CMK (cell line): ENCODE measurements around the gene NOD2.
A peak's percentile ranks its signal among the peaks of the same experiment; 100 is the strongest.

ENCODE experiments used
- DNase-seq: peaks from one replicate; pipeline ENCODE4 v3.0.0-alpha.2; 2010; ENCODE audit warnings: low read depth

NOD2 gene

DNA sequence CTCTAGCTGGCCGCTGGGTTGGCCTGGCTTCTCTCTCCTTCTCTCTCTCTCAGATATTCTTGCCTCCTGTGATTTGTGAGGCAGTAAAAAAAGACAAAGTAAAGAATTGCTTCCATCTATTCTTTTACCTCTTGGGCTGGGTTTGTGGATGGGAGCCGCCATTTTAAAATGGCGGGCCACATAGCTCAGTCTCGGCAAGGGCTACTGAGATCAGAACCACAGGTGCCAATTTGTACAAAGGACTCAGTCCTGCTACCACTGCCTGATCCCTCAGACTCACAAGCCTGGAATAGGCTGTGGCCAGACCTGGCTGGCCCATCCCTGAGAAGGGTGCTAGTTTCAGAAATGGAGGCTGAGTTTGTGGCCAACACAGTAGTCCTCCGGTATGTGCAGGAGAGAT lies 24.1 kb downstream of the NOD2 start:
- no peak for DNase-seq

DNA sequence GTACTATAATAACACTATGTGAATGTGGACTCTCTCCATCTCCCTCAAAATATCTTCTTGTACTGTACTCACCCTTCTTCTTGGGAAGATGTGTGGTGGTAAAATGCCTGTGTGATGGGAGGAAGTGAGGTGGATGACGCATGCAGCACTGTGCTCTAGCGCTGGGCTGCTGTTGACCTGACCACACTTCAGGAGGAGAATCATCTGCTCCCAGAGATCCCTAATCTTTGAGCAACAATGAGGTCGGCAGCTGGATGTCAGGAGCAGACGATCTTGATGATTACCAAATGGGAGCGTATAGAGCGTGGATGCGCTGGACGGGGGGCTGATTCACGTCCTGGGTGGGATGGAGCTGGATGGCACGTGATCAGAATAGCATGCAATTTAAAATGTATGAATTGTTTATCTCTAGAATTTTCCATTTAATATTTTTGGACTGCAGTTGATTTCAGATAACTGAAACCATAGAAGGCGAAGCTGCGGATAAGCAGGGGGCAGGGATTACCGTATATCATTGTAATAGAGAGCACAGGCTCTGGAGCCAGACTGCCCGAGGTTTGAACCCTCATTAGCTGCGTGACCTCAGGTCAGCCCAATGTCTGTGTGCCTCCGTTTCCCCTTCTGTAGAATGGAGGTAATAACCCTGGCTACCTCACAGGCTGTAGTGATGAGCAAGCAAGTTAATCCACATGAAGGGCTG lies 24.8 kb downstream of the NOD2 start:
- no peak for DNase-seq

DNA sequence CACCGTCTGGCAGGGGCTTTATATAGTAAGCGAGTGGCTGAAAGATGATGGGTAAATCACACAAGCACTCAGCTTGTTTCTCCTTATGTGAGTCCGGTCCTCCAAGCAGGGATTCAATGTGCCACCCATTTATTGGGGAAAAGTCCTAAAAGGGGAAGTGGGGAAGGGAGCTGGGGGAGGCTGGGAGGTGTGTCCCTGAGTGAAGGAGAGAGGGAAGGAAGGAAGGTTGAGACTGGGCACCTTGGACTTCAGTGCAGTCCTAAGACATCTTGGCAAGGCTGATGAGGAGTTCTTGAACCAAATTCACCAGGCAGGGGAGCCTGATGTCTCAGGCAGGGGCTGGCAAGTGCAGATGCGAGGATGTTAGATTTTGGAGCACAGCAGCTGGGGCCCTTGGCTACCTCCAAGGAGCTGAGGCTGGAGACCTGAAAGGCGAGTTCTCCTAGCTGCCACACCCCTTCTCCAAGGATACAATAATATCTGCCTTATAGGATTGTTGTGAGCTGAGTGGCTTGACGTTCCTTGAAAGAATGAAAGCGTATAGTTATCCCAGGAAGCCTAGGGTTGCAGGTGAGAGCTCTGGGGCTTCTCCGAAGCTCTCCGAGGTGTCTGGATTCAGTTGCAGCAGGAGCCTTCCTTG lies 25.5 kb downstream of the NOD2 start:
- DNase-seq: no peak

DNA sequence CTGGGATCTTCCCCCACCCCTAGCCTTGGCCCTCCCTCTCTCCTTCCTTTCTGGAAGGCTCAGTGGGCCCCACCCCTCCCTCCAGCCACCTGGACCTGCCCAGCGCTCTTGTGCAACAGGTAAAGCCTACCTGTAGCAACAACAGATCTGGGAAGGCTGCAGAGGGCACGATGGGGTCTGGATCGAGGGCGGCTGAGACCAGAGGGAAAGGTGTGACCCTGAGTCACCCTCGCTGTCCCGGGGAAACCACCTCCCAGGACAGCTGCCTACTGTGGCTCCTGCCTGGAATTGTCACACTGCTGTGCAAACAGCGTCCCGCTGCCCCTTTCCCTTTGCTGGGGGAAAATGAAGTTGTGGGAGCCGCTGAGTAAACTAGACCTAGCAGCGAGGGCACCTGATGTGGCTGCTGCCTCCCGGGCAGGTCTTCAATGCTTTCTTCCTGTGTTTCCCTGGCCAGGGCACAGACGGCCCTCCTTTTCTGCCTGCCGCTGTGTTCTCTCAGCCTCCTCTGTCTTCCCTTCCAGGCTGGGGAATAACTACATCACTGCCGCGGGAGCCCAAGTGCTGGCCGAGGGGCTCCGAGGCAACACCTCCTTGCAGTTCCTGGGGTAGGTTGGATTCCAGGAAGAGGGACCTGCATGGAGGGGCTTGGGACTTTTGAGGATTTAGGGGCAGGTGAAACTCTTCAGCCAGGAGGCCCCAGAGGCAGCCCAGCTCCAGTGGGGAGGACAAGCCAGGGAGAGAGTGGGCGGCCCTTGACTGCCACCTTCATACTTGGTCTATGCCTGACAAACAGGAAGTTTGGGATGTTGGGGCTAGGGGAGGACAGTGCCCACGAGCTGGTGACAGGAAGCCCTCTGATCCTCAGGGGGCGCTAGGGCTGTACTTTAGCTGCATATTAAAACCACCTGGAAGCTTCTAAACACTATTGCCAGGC lies 26.3 kb downstream of the NOD2 start:
- DNase-seq: no peak

DNA sequence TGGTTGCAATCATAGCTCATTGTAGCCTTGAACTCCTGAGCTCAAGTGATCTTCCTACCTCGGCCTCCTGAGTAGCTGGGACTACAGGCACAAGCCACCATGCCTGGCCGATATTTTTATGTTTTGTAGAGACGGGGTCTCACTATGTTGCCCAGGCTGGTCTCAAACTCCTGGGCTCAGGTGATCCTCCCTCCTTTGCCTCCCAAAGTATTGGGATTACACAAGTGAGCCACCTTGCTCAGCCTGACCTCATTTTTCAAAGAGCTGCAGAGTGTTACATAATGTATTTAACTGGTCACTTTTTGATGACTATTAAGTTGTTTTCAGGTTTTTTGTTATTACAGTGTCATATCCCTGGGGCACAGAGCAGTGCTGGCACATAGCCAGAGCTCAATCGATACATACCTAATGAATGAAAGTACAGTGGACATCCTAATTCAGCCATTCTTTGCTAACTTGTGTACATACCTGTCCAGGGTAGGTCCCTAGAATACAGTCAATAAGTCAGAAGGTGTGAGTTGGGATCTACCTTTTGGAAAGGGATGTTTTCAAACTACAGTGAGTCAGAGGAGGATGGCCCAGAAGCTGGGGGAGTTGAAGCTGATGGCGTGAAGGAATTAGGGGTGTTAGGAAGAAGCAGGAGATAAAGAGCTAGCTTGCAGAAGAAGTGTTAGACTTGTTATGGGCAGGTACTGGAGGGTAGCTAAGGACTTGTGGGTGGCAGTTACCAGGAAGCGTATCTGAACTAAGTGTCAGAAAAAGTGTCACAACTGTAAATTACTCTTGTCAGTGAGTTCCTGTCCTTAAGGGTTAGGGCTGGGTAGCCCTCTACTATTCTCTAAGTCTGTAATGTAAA lies 28.4 kb downstream of the NOD2 start:
- DNase-seq: no peak

DNA sequence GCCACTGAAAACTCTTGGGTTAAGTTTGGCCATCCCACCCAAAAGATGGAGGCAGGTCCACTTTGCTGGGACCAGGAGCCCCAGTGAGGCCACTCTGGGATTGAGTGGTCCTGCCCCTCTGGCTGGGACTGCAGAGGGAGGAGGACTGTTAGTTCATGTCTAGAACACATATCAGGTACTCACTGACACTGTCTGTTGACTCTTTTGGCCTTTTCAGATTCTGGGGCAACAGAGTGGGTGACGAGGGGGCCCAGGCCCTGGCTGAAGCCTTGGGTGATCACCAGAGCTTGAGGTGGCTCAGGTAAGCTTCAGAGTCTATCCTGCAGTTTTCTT lies 29.0 kb downstream of the NOD2 start:
- DNase-seq: no peak

DNA sequence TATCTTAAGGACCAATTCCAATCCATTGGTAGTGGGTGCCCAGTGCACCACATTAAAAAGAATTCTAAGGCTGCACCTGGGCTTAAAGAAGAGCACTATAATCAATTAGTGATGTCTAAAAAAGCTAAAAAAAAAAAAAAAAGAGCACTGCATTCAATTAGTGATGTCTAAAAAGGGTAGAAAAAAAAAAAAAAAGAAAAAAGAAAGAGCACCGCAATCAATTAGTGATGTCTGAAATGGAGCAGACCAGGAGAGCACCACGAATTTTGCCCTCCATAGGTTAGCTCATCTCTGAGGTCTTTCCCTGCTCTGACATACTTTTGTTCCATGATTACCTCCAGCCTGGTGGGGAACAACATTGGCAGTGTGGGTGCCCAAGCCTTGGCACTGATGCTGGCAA lies 29.6 kb downstream of the NOD2 start:
- no peak for DNase-seq

DNA sequence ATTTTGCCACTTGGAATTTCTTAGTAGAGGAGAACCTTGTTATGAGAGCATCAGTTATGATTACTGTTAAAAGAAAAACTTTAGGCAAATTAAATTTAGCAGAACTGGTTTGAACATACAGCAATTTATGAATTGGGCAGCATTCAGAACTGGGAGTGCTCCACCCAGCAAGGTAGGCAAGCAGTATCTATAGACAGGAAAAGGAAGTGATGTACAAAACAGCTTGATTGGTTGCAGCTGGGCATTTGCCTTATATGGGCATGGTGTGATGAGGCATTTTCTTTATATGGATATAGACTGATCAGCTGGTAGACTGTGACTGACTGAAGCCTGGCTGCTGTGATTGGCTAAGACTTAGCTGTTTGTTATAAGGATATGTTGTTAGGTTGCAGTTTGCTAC lies 30.9 kb downstream of the NOD2 start:
- DNase-seq: no peak

DNA sequence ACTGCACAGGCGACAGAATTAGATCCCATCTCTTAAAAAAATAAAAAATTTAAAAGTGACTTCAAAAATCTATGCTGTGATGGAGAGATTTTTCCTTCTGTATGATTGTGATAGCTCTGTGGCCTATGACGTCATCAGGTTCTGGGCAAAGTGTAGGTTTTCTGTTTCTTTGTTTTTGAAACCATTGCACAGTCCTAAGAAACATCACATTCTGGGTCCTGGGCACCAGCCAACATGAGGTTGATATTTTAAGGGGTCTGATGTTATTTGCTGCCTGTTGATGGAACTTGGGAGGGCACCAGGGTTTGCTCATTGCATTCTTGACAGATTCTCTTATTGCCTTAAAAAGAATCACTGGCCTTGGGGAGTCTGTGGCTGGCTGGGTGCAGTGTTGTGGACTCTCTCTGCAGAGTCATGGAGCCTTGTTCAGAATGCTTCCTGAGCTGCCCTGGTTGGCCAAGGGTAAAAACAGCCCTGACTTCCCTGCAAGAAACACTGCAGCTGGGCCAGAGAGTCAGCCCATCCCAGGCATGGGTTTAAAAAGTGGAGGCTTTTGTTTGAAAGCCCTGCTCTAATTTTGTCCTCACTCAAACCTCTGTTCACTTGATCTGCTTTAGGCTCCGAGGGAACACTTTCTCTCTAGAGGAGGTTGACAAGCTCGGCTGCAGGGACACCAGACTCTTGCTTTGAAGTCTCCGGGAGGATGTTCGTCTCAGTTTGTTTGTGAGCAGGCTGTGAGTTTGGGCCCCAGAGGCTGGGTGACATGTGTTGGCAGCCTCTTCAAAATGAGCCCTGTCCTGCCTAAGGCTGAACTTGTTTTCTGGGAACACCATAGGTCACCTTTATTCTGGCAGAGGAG lies 38.0 kb downstream of the NOD2 start:
- DNase-seq: no peak

DNA sequence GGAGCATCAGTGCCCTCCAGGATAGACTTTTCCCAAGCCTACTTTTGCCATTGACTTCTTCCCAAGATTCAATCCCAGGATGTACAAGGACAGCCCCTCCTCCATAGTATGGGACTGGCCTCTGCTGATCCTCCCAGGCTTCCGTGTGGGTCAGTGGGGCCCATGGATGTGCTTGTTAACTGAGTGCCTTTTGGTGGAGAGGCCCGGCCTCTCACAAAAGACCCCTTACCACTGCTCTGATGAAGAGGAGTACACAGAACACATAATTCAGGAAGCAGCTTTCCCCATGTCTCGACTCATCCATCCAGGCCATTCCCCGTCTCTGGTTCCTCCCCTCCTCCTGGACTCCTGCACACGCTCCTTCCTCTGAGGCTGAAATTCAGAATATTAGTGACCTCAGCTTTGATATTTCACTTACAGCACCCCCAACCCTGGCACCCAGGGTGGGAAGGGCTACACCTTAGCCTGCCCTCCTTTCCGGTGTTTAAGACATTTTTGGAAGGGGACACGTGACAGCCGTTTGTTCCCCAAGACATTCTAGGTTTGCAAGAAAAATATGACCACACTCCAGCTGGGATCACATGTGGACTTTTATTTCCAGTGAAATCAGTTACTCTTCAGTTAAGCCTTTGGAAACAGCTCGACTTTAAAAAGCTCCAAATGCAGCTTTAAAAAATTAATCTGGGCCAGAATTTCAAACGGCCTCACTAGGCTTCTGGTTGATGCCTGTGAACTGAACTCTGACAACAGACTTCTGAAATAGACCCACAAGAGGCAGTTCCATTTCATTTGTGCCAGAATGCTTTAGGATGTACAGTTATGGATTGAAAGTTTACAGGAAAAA lies 38.8 kb downstream of the NOD2 start:
- no peak for DNase-seq

DNA sequence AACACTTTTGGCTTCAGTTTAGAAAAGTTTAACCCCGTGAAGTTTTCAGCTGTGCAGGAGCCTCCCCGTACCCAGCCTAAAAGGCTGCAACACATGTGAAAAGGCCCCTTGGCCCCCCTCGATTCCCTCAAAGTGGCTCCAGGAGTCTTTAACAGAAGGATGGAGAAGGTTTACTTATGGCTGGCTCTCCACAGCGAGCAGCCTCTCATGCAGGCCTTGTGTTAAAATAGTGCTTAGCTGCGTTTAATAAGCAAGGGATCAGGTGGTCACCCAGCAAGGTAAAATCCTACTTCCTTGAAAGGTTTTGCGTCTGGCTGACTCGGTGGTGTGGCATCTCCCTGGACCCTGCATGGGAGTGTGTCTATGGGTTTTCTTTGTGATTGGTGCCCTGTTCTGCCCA lies 40.1 kb downstream of the NOD2 start:
- DNase-seq: no peak

DNA sequence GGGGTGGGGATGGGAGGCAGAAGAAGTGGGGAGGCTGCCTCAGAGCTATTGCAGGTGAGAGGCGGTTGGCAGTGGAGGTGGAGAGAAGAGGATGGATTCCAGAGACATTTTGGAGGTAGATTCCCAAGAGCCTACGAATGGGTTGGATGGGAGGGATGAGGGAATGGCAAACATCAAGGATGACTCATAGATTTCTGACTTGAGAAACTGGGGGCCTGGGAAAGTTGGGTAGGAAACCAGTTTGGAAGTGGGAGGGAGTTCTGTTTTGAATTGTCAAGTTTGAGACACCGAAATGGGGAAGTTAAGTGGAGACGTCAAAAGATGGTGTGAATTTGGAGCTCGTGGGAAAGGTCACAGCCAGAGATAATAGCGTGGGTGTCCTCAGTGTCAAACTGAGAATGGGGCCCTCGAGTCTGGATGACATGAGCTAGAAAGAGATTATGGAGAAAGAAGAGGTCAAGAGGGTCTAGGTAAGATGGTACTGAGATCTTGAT lies 42.3 kb downstream of the NOD2 start:
- no peak for DNase-seq

DNA sequence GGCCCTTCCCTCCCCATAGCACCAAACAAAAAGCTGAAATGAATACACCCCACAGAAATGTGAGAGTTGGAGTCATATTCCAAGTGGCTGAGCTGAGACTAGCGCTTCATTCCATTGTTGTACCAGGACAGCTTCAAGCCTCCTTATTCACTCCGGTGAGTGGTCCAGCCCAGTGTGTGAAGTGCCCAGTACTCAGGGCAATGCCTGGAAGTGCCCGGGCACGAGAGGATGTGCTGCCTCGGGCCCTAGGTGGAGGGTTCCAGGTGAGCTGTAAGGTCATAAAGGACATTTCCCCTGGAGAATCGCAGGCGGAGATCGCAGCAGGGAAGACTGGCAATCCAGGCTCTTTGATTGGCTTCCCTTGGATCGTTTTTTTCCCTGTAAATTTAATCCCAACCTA lies 43.0 kb downstream of the NOD2 start:
- no peak for DNase-seq

DNA sequence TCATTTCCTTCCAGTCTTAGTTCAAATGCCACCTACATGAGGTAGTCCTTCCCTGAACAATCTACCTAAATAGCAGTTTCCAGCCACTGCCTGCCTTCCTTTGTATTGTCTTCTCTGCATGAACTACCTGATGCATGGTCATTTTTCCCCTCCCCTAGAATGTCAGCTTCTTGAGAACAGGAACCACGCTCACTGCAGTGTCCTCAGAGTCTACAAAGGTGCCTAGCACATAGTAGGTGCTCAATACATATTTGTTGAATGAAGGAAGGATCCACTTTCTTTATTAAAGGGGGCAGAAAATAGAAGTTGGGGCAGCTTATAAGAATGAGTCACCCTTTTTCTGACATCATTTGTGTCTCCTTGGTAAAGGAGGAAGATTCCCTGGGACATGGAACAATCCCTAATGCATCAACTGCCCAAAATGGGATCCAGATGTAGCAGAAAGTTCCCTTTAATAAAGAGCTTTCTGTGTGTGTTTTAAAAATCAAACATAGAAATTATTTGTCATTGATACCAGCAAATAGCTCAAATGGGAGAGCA lies 44.1 kb downstream of the NOD2 start:
- DNase-seq: no peak

DNA sequence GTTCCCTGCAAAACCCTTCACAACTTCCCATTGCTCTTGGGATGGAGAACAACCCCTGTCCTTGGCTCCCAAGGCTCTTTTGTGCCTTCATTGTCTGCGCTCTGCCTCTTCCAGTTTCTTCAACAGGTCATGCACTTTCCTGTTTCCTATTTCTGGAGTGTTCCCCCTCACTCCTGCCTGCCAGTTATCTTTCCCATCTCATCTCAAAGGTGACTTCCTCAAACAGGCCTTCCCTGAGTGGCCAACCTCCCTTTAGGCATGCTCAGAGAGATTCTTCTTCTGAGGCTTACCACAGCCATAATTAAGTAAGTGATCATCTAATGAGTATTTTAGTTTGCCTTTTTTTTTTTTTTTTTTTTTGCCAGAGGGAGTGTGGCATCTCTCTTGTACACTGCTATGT lies 45.6 kb downstream of the NOD2 start:
- DNase-seq: no peak

DNA sequence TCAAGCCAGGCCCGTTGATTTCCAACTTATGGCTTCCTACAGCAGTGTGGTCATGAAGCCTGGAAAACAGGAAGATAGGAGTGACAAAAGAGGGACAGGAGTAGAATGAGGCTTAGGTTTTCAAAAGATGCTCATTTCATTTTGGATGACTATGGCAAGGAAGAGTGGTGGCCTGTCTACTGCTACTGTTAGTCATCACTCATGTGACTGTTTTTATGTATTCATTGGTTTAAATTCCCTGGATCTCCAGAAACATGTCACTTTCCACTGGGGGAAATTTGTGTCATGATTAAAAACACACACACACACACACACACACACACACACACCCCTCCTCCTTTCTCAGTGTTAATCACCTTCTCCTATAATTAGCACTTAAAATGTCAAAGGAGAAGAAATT lies 47.3 kb downstream of the NOD2 start:
- DNase-seq: no peak

DNA sequence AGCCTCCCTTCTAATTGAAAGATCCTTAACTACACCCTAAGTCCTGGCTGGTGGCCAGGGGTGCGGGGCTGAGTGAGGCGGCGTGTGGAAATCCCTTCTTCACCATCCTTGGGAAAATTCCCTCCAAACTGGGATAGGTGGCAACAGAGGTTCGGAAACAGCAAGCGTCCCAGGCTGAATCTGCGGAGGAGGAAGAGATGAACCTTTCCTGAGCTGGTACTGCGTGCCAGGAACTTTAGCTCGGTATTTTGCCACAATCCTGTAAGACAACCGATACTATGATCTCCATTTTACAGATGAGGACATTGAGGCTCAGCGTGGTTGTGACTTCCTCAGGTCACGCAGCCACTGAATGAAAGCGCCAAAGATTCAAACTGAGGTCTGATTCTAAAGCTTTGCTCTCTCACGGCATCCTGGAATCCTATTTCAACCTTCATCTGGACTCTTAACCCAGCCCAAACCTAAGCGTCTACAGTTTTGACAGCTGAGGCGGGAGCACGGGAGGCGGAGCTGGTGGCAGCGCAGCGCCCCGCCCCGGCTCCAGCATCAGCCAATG lies 47.9 kb downstream of the NOD2 start:
- no peak for DNase-seq

DNA sequence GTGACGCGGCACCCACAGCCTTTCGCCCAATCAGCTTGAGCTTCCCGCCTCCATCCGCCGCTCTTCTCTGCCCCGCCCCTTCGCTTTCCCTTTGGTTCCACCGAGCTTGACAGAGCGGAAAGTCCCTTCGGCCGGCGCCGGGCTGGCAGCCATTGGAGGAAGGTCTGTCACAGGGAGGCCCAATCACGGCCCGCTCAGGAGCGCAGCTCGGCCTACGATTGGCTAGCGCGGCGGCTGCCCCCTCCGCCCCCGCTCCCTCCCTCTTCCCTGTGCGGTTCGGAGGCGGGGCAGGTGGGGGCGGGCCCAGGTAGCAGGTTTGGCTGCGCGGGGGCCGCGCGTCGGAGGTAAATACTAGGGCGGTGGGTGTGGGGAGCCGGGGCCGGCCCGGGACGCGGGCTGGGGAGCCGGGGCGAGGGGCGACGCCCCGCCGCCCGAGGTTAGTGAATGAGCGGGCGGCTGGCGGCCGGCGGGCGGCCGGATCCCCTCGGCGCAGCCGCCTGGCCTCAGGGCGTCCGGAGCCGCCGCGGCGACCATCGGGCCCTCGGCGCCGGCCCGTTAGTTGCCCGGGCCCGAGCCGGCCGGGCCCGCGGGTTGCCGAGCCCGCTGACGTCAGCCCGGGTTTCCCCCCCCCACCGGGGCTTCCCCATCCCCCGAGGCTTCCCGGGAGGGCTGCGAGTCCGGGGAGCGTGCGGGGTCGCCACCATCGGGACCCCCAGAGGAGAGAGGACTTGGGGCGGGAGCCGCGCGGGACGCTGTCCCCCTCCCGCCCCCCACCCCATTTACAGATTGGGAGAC lies 48.6 kb downstream of the NOD2 start, which contains the start of gene CYLD:
TSS of gene CYLD (plus strand) at position 306 of the 795 bp plus-strand sequence. CDS start 7,613 bp downstream, outside the sequence.
- peak; percentile 97 for DNase-seq
